MM.1S (cell line): ENCODE measurements around the gene RPUSD1.

ENCODE experiments used
- DNase-seq: peaks from one replicate; pipeline ENCODE4 v3.0.0-alpha.2; 2015
- H2AFZ ChIP-seq: fragments of 300-600 bp; sonication (generic); 2 replicates; pipeline ENCODE4 v1.6.0; 2016; ENCODE audit warnings: antibody characterized with exemption, low read length
- H3F3A ChIP-seq: fragments of 300-600 bp; sonication (generic); 2 replicates; pipeline ENCODE4 v1.6.1; 2016; ENCODE audit warnings: mild to moderate bottlenecking, antibody characterized with exemption, low read length, moderate library complexity, mixed read lengths; ENCODE audit not compliant: insufficient read depth
- H3K27ac ChIP-seq: fragments of 300-600 bp; sonication (generic); 2 replicates; pipeline ENCODE4 v1.5.1; 2016; ENCODE audit warnings: mild to moderate bottlenecking, low read length
- H3K27me3 ChIP-seq: fragments of 300-600 bp; sonication (generic); replicated peaks from 2 replicates; pipeline ENCODE4 v1.6.0; 2016; ENCODE audit warnings: low read length; ENCODE audit not compliant: insufficient read depth
- H3K36me3 ChIP-seq: fragments of 300-600 bp; sonication (generic); replicated peaks from 2 replicates; pipeline ENCODE4 v1.6.1; 2016; ENCODE audit warnings: mild to moderate bottlenecking, low read length, mixed read lengths; ENCODE audit not compliant: insufficient read depth
- H3K4me1 ChIP-seq: fragments of 300-600 bp; sonication (generic); 2 replicates; pipeline ENCODE4 v1.6.1; 2016; ENCODE audit warnings: low read length, mixed read lengths
- H3K4me2 ChIP-seq: fragments of 300-600 bp; sonication (generic); 2 replicates; pipeline ENCODE4 v1.6.0; 2016; ENCODE audit warnings: low read depth, low read length
- H3K4me3 ChIP-seq: fragments of 300-600 bp; sonication (generic); 2 replicates; pipeline ENCODE4 v1.5.1; 2016; ENCODE audit warnings: low read length, mixed read lengths
- H3K79me2 ChIP-seq: fragments of 300-600 bp; sonication (generic); 2 replicates; pipeline ENCODE4 v1.6.1; 2016; ENCODE audit warnings: mixed run types, low read length, mixed read lengths
- H3K9ac ChIP-seq: fragments of 300-600 bp; sonication (generic); 2 replicates; pipeline ENCODE4 v1.6.1; 2016; ENCODE audit warnings: low read length, mixed read lengths
- H3K9me2 ChIP-seq: fragments of 300-600 bp; sonication (generic); replicated peaks from 2 replicates; pipeline ENCODE4 v1.6.1; 2016; ENCODE audit warnings: mild to moderate bottlenecking, low read length, mixed read lengths; ENCODE audit not compliant: insufficient read depth
- H3K9me3 ChIP-seq: fragments of 300-600 bp; sonication (generic); replicated peaks from 2 replicates; pipeline ENCODE4 v1.6.1; 2016; ENCODE audit warnings: mild to moderate bottlenecking, low read length, mixed read lengths; ENCODE audit not compliant: insufficient read depth
- H4K20me1 ChIP-seq: fragments of 300-600 bp; sonication (generic); 2 replicates; pipeline ENCODE4 v1.6.1; 2016; ENCODE audit warnings: mild to moderate bottlenecking, low read length, moderate library complexity, mixed read lengths; ENCODE audit not compliant: insufficient read depth
- CTCF ChIP-seq: fragments of 300-600 bp; sonication (generic); IDR thresholded peaks from 2 replicates; pipeline ENCODE4 v1.5.1; 2016; ENCODE audit warnings: antibody characterized with exemption, low read length, mixed read lengths
- EZH2 ChIP-seq: fragments of 300-600 bp; sonication (generic); optimal IDR thresholded peaks from 2 replicates; pipeline ENCODE3; 2017; ENCODE audit warnings: low read depth, mild to moderate bottlenecking, antibody characterized with exemption, low read length, mixed read lengths
- EZH2phosphoT487 ChIP-seq: fragments of 300-600 bp; sonication (generic); IDR thresholded peaks from 2 replicates; pipeline ENCODE4 v1.6.1; 2018; ENCODE audit warnings: antibody characterized with exemption, low read length

RPUSD1 gene

GRCh38 chr16:763369-764183 lies 24.6 kb downstream of the RPUSD1 start:
- Histone ChIP-seq H3K9me3 (no peaks in the 10 kb centered on the region), H3K4me1 (no peaks in the 10 kb centered on the region), H3K9ac (no peak overlapping the region), H3K27me3 (peaks cover 49% of the 10 kb centered on the region), H3K79me2 (no peaks in the 10 kb centered on the region), H2AFZ (no peak overlapping the region), H3K9me2 (no peaks in the 10 kb centered on the region), H3K4me3 (no peak overlapping the region), H3K36me3 (no peaks in the 10 kb centered on the region), H3K27ac (no peak overlapping the region), H4K20me1 (no peaks in the 10 kb centered on the region), H3F3A (no peaks in the 10 kb centered on the region), H3K4me2 (no peak overlapping the region)
- DNase-seq: no peak
- TF ChIP-seq EZH2phosphoT487 (no peak), EZH2 (no peak), CTCF (no peak)

- H3K4me3 ChIP-seq: no peak overlapping the region
- no peak overlapping the region for H3K4me2 ChIP-seq
- H4K20me1 ChIP-seq: no peaks in the 10 kb centered on the region
- no peaks in the 10 kb centered on the region for H3K79me2 ChIP-seq
- TF ChIP-seq EZH2phosphoT487: no peak
- TF ChIP-seq EZH2: no peak
- TF ChIP-seq CTCF: no peak
- no peaks in the 10 kb centered on the region for H3K4me1 ChIP-seq
- no peak overlapping the region for H3K9ac ChIP-seq
- no peaks in the 10 kb centered on the region for H3K9me3 ChIP-seq
- no peaks in the 10 kb centered on the region for H3F3A ChIP-seq
- peaks cover 54% of the 10 kb centered on the region for H3K27me3 ChIP-seq
- no peak overlapping the region for H3K27ac ChIP-seq
- H3K9me2 ChIP-seq: no peaks in the 10 kb centered on the region
- H2AFZ ChIP-seq: no peak overlapping the region
- no peaks in the 10 kb centered on the region for H3K36me3 ChIP-seq
- no peak for DNase-seq
Measured at GRCh38 chr16:762595-763268, 25.4 kb downstream of the RPUSD1 start.

- no peak overlapping the region for H3K27ac ChIP-seq
- peaks cover 61% of the 10 kb centered on the region for H3K27me3 ChIP-seq
- TF ChIP-seq CTCF (no peak), EZH2phosphoT487 (no peak), EZH2 (no peak)
- no peaks in the 10 kb centered on the region for H4K20me1 ChIP-seq
- H3K9me3 ChIP-seq: no peaks in the 10 kb centered on the region
- H3K4me3 ChIP-seq: no peak overlapping the region
- H3F3A ChIP-seq: no peaks in the 10 kb centered on the region
- H3K36me3 ChIP-seq: no peaks in the 10 kb centered on the region
- no peak for DNase-seq
- H3K4me1 ChIP-seq: no peaks in the 10 kb centered on the region
- H3K9ac ChIP-seq: no peak overlapping the region
- H3K79me2 ChIP-seq: no peaks in the 10 kb centered on the region
- no peak overlapping the region for H2AFZ ChIP-seq
- no peak overlapping the region for H3K4me2 ChIP-seq
- no peaks in the 10 kb centered on the region for H3K9me2 ChIP-seq
Measured at GRCh38 chr16:761625-762513, 26.3 kb downstream of the RPUSD1 start.
